ENCODE measurements around the gene PPM1L.

Gene PPM1L

GRCh38 chr3:160796813-160797164 lies 40.8 kb downstream of the PPM1L start:
- H2AFZ ChIP-seq (ENCODE audit: low read depth) = no peak overlapping the region
- no peaks in the 10 kb centered on the region for H3K27me3 ChIP-seq (ENCODE audit: insufficient read depth, low read depth)
- no peak overlapping the region for H3K4me2 ChIP-seq
- H3K79me2 ChIP-seq (ENCODE audit: insufficient read depth, low read depth) = peaks cover 18% of the 10 kb centered on the region; the same call in 1 of the 2 replicates
- H3K4me3 ChIP-seq (IDR thresholded peaks at IDR 0.05; ENCODE audit: insufficient read depth, low read depth, low read length) = no peak overlapping the region
- H3K9ac ChIP-seq = no peak overlapping the region
- H3K36me3 ChIP-seq (ENCODE audit: insufficient read depth) = no peaks in the 10 kb centered on the region
- H3K27ac ChIP-seq = no peak overlapping the region
- no peak for TF ChIP-seq CTCF (conservative IDR thresholded peaks at IDR 0.05; ENCODE audit: low read depth, low read length)
- no peaks in the 10 kb centered on the region for H4K20me1 ChIP-seq (ENCODE audit: insufficient read depth)
- H3K4me1 ChIP-seq (ENCODE audit: low read depth, poor library complexity, severe bottlenecking) = peaks cover 67% of the 10 kb centered on the region

GRCh38 chr3:160797356-160797755 lies 41.3 kb downstream of the PPM1L start:
- no peaks in the 10 kb centered on the region for H3K27me3 ChIP-seq (ENCODE audit: insufficient read depth, low read depth)

GRCh38 chr3:160801386-160802118 lies 45.5 kb downstream of the PPM1L start:
- Histone ChIP-seq H3K9ac (peak overlapping the region; percentile 66), H3K79me2 (ENCODE audit: insufficient read depth, low read depth) (peaks cover 25% of the 10 kb centered on the region; the same call in 1 of the 2 replicates), H3K36me3 (ENCODE audit: insufficient read depth) (no peaks in the 10 kb centered on the region), H4K20me1 (ENCODE audit: insufficient read depth) (no peaks in the 10 kb centered on the region), H3K27ac (peak overlapping the region; percentile 90), H3K4me1 (ENCODE audit: low read depth, poor library complexity, severe bottlenecking) (peaks cover 76% of the 10 kb centered on the region), H3K4me3 (IDR thresholded peaks at IDR 0.05; ENCODE audit: insufficient read depth, low read depth, low read length) (peak overlapping the region; percentile 73), H3K27me3 (ENCODE audit: insufficient read depth, low read depth) (no peaks in the 10 kb centered on the region), H3K4me2 (peak overlapping the region; percentile 43), H2AFZ (ENCODE audit: low read depth) (peak overlapping the region; percentile 42)
- no peak for TF ChIP-seq CTCF (conservative IDR thresholded peaks at IDR 0.05; ENCODE audit: low read depth, low read length)

More at GRCh38 chr3:160797356-160797755, 41.3 kb downstream of the PPM1L start:
- H3K9ac ChIP-seq = no peak overlapping the region
- H3K4me3 ChIP-seq (IDR thresholded peaks at IDR 0.05; ENCODE audit: insufficient read depth, low read depth, low read length) = no peak overlapping the region
- no peaks in the 10 kb centered on the region for H3K36me3 ChIP-seq (ENCODE audit: insufficient read depth)
- peaks cover 62% of the 10 kb centered on the region for H3K4me1 ChIP-seq (ENCODE audit: low read depth, poor library complexity, severe bottlenecking)
- TF ChIP-seq CTCF (conservative IDR thresholded peaks at IDR 0.05; ENCODE audit: low read depth, low read length) = no peak
- no peak overlapping the region for H2AFZ ChIP-seq (ENCODE audit: low read depth)
- H3K4me2 ChIP-seq = no peak overlapping the region
- no peaks in the 10 kb centered on the region for H4K20me1 ChIP-seq (ENCODE audit: insufficient read depth)
- no peak overlapping the region for H3K27ac ChIP-seq
- H3K79me2 ChIP-seq (ENCODE audit: insufficient read depth, low read depth) = peaks cover 18% of the 10 kb centered on the region; the same call in 1 of the 2 replicates

DNA sequence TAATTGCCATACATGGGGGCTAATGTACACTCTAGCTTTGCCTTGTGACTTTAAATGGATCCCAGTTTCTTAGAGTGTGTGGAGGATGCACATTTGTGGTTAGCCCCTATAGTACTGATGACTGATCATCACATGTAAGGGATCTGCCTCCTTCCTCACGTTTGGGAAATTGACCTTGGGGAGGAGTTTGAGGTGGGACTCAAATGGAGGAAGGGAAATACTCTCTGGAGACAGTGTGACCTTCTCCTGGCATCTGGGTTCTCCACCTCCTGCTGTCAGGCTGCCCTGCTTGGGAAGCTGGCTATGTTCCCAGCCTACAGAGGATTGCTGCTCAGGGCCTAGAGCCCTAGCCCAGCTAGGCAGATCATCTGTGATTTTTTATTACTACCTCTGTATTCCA lies 48.7 kb downstream of the PPM1L start:
- H3K27ac ChIP-seq = no peak overlapping the region
- no peak for TF ChIP-seq CTCF (conservative IDR thresholded peaks at IDR 0.05; ENCODE audit: low read depth, low read length)
- no peak overlapping the region for H3K9ac ChIP-seq
- peaks cover 25% of the 10 kb centered on the region; the same call in 1 of the 2 replicates for H3K79me2 ChIP-seq (ENCODE audit: insufficient read depth, low read depth)
- no peak overlapping the region for H2AFZ ChIP-seq (ENCODE audit: low read depth)
- no peaks in the 10 kb centered on the region for H3K36me3 ChIP-seq (ENCODE audit: insufficient read depth)
- no peaks in the 10 kb centered on the region for H3K27me3 ChIP-seq (ENCODE audit: insufficient read depth, low read depth)
- H4K20me1 ChIP-seq (ENCODE audit: insufficient read depth) = no peaks in the 10 kb centered on the region
- peak overlapping the region; percentile 3; the same call in 1 of the 2 replicates for H3K4me2 ChIP-seq
- H3K4me1 ChIP-seq (ENCODE audit: low read depth, poor library complexity, severe bottlenecking) = peaks cover 49% of the 10 kb centered on the region
- no peak overlapping the region for H3K4me3 ChIP-seq (IDR thresholded peaks at IDR 0.05; ENCODE audit: insufficient read depth, low read depth, low read length)

All from KMS-11 (cell line).